GM10248 (cell line): ENCODE data around the gene BROX.

Experiments
- CTCF ChIA-PET: fragments of 300-600 bp; sonication (Branson Sonifier 250); formaldehyde crosslinking; extraction: SDS; loops from one replicate; lab custom pipeline; 2021; ENCODE audit warnings: antibody characterized with exemption; lab: Yijun Ruan, JAX
- POLR2A ChIA-PET: fragments of 350-650 bp; sonication (Branson Sonifier 250); formaldehyde crosslinking; extraction: SDS; loops from one replicate; lab custom pipeline; 2020; ENCODE audit warnings: antibody characterized with exemption; lab: Yijun Ruan, JAX
- DNase-seq: peaks from one replicate; pipeline ENCODE4 v3.0.0; 2012; ENCODE audit errors: extremely low spot score
- TF ChIP-seq, protein P1 (sequence below): IDR thresholded peaks from 2 replicates; pipeline ENCODE4 v1.5.1; 2012; ENCODE audit warnings: mild to moderate bottlenecking, low read depth; ENCODE audit errors: extremely low read depth, missing control alignments, control extremely low read depth

Gene BROX

GRCh38 chr1:222784371-222784770, 72.0 kb downstream of the BROX start:
- TF ChIP-seq, protein P1, sequence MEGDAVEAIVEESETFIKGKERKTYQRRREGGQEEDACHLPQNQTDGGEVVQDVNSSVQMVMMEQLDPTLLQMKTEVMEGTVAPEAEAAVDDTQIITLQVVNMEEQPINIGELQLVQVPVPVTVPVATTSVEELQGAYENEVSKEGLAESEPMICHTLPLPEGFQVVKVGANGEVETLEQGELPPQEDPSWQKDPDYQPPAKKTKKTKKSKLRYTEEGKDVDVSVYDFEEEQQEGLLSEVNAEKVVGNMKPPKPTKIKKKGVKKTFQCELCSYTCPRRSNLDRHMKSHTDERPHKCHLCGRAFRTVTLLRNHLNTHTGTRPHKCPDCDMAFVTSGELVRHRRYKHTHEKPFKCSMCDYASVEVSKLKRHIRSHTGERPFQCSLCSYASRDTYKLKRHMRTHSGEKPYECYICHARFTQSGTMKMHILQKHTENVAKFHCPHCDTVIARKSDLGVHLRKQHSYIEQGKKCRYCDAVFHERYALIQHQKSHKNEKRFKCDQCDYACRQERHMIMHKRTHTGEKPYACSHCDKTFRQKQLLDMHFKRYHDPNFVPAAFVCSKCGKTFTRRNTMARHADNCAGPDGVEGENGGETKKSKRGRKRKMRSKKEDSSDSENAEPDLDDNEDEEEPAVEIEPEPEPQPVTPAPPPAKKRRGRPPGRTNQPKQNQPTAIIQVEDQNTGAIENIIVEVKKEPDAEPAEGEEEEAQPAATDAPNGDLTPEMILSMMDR: no peak
- POLR2A ChIA-PET: no interaction called here
- CTCF ChIA-PET: no interaction called here
- DNase-seq: no peak
